ENCODE results near the gene C2CD5.
"Not testable (repeated sequence)": the region's sequence is repeated elsewhere in the genome, so short reads cannot be mapped to it uniquely, and the experiment has no call there.

C2CD5 gene

GRCh38 chr12:22576473-22576872, 32.1 kb upstream of the C2CD5 start:
- no peak for TF ChIP-seq CTCF (IDR thresholded peaks at IDR 0.05; ENCODE audit: insufficient read depth, low read length, missing control alignments)
- ChIA-PET POLR2A (no interaction called here), CTCF (no interaction called here)
- DNase-seq (ENCODE audit: low read depth, low spot score), result no peak
- no peak overlapping the region for H3K4me3 ChIP-seq (ENCODE audit: low read depth, low read length)

GRCh38 chr12:22576065-22576464, 31.7 kb upstream of the C2CD5 start:
- DNase-seq (ENCODE audit: low read depth, low spot score), result no peak
- POLR2A ChIA-PET, result no interaction called here
- no peak overlapping the region for H3K4me3 ChIP-seq (ENCODE audit: low read depth, low read length)
- TF ChIP-seq CTCF (IDR thresholded peaks at IDR 0.05; ENCODE audit: insufficient read depth, low read length, missing control alignments), result no peak
- CTCF ChIA-PET, result no interaction called here

GRCh38 chr12:22574921-22575320, 30.6 kb upstream of the C2CD5 start:
- DNase-seq (ENCODE audit: low read depth, low spot score), result no peak
- ChIA-PET POLR2A (no interaction called here), CTCF (no interaction called here)
- no peak for TF ChIP-seq CTCF (IDR thresholded peaks at IDR 0.05; ENCODE audit: insufficient read depth, low read length, missing control alignments)
- no peak overlapping the region for H3K4me3 ChIP-seq (ENCODE audit: low read depth, low read length)

GRCh38 chr12:22573181-22573580, 28.8 kb upstream of the C2CD5 start:
- no peak overlapping the region for H3K4me3 ChIP-seq (ENCODE audit: low read depth, low read length)
- DNase-seq (ENCODE audit: low read depth, low spot score), result no peak
- no peak for TF ChIP-seq CTCF (IDR thresholded peaks at IDR 0.05; ENCODE audit: insufficient read depth, low read length, missing control alignments)
- CTCF ChIA-PET, result no interaction called here
- POLR2A ChIA-PET, result no interaction called here

GRCh38 chr12:22569253-22569652, 24.9 kb upstream of the C2CD5 start:
- TF ChIP-seq CTCF (IDR thresholded peaks at IDR 0.05; ENCODE audit: insufficient read depth, low read length, missing control alignments), result no peak
- CTCF ChIA-PET, result no interaction called here
- H3K4me3 ChIP-seq (ENCODE audit: low read depth, low read length), result no peak overlapping the region
- POLR2A ChIA-PET, result no interaction called here
- DNase-seq (ENCODE audit: low read depth, low spot score), result no peak

- no peak overlapping the region for H3K4me3 ChIP-seq (ENCODE audit: low read depth, low read length)
- ChIA-PET CTCF (interaction anchor here (1.0 kb wide), 1 partner anchor 33 kb away, joined by 3 read pairs; no protein-coding TSS in a partner anchor), POLR2A (no interaction called here)
- DNase-seq (ENCODE audit: low read depth, low spot score), result no peak
- no peak for TF ChIP-seq CTCF (IDR thresholded peaks at IDR 0.05; ENCODE audit: insufficient read depth, low read length, missing control alignments)
Observed at GRCh38 chr12:22562036-22563028, 18.0 kb upstream of the C2CD5 start.

GRCh38 chr12:22554750-22555149, 10.4 kb upstream of the C2CD5 start:
- CTCF ChIA-PET; POLR2A ChIA-PET; DNase-seq (ENCODE audit: low read depth, low spot score); H3K4me3 ChIP-seq (ENCODE audit: low read depth, low read length): not testable (repeated sequence)
